Raji (cell line): ENCODE measurements around the gene MARK2.

Experiments
- POLR2A ChIP-seq: IDR thresholded peaks from 2 replicates; pipeline ENCODE4 v1.6.1; 2011; ENCODE audit warnings: low read depth, low read length, control low read depth; ENCODE audit not compliant: insufficient read depth

Gene MARK2

DNA sequence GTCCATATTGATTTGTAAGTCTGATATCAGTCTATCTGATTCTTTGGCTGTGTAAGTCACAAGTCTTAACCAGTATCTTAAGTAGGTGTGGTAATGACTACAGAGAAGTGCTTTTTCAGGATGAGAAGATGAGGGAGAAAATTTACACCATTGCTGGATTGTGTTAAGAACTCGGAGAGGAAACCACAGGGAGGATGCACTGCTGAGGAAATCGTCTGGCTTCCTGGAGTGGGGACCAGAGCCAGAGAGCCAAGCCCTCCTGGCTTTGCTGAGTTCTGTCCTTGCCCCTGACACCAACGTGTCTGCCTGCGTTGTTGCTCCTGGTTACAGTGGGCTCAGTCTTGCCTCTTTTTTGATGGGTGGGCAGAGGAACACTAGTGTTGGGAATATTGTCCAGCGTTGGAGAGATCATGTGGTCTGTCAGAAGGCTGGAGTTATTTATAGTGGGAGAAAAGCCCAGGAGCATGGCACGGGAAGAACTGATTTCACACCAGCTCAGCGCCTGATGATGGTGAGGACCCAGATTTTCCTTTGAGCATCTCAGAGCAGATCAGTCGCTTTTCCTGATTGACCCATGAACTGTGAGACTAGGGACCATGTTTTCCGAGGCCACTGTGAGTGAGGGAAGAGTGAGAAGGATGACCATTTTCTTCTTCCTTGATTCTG, 29.6 kb downstream of the MARK2 start:
- no peak for TF ChIP-seq POLR2A

DNA sequence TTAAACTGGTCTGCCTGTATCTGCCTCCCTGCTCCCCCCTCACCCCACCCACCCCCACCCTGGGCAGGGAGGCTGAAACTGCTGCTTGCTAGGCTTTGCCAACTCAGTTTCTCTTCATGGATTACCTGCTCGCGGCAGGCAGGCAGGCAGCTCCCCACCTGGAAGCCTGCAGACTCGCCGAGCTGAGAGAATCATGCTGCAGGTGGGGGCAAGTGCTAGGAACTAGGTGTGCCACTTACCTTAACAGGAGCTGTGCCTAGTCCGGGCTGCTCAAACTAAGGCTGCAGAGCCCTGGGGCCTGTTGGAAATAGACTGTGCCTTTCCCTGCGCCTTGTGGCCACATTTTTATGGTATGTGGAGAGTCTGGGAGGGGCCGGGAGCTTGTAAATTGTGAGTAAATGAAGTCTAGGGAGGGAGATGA, 30.3 kb downstream of the MARK2 start:
- no peak for TF ChIP-seq POLR2A

DNA sequence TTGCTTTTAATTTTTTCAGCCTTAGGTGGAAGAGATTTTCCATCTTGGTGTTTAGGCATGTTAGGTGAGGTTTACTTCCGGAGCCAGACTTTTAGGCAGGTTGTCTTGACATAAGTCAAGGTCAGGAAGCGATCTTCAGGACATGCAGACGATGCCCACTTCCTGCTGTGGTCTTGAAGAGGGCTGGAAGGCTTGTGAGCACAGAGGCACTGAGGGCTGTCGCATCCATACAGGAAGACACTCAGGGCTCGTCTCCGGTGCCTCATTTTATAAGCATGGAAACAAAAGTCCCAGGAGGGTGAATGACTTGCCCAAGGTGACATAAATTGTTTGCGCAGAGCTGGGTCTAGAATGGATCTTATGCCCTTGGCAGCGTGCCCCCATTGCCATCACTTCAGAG, 30.8 kb downstream of the MARK2 start:
- no peak for TF ChIP-seq POLR2A

DNA sequence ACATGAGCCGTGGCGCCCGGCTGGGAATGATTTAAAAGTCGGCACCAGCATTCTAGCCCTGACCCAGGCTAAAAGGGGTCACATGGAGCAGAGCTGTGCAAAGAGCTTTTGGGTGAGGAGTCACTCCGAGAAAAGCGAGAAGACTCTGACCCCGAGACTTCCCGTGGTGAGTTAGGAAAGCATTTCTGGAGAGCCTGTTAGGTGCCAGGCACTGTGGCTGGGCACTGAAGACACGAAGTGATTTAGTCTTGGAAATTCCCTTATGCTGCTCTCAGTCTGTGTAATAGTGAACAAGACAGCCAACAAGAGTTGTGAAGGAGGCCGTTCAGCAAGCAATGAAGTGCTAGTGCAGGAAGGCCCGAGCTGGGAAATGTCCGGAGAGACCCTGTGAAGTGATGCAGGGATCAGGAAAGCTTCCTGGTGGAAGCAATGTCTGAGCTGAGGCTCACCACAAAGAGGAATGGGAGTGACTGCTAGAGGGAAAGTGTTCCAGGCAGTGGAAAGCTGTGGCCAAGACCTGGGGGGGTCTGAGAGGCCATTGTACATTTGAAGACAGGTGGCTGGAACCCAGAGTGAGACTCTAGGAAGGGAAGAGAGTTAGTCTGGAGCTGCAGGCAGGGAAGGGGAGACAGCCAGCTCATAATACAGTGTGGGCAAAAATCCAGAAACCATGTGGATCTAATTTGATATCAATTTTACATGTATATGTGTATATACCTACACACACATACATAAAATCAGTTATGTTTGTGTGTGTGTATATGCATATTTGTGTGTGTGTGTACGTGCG, 31.6 kb downstream of the MARK2 start:
- TF ChIP-seq POLR2A, result no peak

DNA sequence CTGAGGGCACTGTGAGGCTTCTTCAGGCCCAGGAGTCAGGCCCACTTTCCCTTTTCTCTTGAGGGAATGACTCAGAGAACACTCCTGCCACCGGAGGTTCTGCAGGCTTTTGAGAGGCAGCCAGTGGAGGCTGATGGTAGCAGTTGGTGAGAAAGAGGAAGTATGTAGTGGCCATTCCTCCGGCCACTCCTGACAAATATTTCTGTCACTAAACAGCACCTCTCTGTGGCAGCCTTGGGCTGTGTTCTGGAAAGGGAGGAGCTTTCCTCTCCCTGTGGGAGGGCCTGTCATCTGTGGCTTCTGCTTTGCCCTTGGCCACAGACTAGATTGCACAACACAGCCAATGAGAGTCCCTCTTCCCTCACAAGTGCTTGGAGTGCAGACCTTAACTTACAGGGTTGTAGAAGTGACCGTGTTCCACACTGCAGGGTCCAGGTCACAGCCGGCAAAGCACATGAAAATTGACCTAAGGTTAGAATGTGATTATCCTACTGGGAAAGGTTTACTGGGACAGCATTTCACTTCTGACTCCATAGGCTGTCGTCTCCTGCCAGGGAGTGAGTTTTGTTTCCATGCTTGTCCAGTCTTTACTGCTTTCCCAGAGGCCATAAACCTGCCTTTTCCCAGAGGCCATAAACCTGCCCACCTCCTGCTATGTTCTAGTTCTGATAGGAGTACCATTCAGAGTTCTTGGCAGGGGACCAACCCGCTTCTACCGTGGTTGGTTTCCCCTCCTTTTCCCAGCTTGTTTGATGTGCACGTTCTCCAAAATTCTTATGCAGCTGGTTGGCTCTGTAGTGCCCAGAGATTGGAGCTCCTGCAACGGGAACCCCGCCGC, 33.3 kb downstream of the MARK2 start:
- no peak for TF ChIP-seq POLR2A

DNA sequence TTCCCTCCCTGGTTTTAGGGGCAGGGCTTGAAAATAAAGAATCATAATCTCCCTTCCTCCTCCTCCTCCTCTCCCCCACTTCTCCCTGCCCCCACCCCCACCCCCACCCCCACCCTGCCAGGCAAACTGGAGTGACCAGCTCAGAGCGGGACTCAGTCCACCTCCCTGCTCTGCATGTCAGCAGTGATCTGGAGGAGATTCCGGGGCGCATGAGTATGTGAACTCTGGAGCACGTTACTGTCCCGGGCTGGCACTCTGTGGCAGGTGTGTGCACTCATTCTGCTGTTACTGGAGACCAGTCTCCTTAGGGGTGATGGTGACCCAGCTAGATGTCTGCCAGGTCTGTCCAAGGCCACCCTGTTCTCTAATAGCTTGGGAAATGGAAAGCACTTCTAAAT, 33.9 kb downstream of the MARK2 start:
- TF ChIP-seq POLR2A, result no peak

DNA sequence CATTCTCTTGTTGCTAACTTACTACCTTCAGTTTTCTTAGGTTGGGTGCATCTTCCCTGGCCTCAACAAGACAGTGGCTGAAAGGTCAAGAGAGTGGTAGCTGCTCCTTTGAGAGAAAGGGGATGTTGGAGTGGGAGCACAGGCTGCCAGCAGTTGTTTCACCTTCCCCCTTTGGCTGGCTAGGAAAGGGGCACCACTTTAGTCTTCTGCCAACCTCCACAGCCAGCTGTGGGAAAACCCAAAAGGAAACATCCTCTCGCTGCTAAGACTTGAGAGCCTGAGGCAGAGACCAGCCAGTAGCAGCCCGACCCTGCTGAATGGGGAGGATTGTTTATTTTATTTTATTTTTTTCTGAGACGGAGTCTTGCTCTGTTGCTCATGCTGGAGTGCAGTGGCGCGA, 34.4 kb downstream of the MARK2 start:
- TF ChIP-seq POLR2A, result no peak

DNA sequence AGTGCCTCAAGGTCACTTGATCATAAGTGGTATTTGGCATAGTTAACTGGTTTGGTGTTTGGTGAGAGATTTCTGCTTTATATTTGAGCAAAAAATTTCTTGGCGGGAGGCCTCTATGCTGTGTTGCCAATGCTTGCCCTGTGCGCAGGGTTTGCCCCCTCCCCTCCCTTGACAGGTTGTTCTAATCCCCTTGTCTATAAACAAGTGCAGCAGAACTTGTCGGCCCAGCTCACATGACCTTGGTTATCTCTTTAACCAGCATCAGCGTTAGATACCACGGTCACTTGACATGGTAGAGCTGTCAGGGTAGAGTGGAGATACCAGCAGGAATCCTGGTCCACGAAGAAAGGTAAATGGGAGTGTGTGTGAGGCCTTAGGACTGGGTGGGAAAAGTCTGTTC, 35.6 kb downstream of the MARK2 start:
- TF ChIP-seq POLR2A, result no peak

DNA sequence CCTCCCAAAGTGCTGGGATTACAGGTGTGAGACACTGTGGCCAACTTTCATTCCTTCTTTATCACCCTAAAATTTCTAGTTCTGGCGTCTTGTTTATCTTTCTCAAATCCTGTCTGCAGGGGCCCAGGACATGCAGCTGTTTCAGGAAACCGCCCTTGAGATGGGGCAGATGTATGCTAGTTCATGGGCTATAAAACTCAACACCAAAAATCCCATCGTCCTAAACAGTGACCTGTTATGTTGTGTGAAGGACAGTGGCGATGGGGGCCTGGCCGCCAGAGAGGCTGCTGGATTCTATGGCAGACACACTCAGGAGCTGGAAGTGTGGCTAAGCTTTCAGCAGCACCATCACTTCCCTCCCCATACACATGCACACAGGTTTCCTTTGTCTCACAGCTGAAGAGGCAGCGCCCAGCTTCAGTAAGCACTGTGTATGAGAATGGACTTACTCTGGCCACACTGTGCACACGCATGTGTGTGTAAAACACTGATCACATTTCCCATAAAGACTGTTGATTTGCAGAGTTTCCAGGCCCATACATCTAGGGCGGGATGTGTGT, 36.7 kb downstream of the MARK2 start:
- TF ChIP-seq POLR2A, result no peak

DNA sequence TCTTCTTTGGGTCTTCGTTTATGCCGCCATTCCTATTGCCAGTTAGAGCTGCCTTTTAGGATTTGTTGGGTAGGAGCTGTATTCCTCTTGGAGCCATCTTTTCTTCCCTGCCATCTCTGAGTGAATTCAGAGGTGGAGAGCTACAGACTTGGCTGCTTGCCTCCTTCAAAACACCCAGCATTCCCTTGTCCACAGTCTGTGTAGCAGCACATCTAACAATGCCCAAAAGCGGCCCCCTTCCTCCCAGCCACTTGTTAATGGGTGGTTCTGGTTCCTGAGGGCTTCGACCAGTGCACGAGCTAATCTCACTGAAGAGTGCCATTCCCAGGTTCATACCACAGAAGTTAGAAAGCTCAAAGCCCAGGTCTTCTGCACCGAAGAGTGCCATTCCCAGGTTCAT, 37.7 kb downstream of the MARK2 start:
- no peak for TF ChIP-seq POLR2A

DNA sequence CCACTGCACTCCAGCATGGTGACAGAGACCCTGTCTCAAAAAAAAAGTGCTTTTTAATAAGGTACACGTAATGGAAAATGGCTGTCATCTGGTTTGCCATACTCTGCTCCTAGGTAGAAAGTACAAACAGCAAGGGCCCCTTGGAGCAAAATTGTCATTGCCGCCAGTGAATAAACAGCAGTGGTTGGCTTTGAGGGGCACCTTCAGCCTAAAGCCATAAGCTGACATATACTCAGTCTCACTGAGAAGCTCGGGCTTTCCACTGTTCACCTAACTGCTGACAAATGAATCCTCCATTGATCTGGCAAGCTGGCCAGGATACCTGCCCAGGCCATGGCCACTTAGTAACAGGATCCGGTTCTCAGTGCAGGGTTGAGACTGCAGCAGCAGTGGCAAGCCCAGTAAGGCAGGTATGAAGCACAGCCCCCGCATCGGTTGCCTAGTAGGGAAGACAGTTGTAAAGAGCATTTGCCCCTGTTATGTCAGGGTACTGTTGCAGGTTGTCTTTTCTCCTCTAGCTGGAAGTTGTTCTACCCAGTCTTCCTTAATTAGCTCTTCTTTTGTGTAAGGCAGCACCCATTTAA, 38.8 kb downstream of the MARK2 start:
- TF ChIP-seq POLR2A, result no peak

DNA sequence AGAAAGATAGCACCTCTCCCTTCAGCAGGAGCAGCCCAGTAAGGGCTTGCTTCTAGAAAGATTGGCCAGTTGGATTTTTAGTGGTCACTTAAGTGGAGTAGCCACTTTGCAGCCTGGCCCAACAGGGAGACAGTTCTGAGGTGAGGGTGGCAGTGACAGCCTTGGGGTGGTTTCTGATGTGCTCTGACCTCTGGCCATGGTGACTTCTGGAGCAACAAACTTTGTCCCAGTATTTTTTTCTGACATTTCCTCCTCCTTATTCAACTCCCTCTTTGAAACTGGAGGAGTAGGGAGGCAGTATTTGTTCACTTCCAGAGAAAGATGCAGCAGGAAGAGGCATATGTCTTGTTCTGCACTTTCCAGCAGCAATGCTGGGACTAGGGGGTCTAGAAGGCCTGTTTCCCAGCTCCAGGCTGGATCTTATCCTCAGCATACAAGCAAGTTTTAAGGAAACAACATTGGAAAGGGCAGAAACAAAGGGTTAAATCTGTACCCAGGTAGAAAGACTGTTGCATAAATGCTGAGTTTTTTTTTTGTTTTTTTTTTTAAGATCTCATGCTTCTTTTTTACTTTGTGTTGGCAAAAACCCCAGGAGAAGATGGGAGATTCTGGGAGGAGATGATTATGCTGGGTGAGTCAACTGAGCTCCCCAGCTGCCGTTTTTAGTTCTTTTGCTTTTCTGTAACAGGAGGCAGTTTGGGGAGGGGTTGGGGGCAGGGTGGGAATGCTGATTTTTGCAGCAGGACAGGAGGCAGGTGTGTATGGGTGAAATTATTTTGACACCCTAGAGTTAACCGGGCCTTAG, 40.9 kb downstream of the MARK2 start:
- no peak for TF ChIP-seq POLR2A

DNA sequence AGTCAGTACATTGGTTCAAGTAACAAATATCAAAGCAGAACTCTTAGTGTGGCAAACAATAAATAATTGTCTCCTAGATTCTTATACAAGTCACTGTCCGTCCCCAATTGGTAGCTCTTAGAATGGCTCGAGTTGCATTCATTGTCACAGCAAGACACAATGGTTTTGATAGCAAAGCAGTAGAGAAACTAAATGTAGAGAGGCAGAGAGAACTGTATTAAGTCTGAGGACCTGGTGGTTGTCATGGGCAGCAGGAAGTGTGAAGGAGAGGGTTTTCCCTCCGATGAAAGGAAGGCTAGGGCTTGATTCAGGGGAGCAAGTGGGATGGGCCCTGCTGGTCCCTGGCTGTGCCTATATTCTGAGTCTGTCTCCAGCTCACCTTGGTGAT, 41.5 kb downstream of the MARK2 start:
- no peak for TF ChIP-seq POLR2A

DNA sequence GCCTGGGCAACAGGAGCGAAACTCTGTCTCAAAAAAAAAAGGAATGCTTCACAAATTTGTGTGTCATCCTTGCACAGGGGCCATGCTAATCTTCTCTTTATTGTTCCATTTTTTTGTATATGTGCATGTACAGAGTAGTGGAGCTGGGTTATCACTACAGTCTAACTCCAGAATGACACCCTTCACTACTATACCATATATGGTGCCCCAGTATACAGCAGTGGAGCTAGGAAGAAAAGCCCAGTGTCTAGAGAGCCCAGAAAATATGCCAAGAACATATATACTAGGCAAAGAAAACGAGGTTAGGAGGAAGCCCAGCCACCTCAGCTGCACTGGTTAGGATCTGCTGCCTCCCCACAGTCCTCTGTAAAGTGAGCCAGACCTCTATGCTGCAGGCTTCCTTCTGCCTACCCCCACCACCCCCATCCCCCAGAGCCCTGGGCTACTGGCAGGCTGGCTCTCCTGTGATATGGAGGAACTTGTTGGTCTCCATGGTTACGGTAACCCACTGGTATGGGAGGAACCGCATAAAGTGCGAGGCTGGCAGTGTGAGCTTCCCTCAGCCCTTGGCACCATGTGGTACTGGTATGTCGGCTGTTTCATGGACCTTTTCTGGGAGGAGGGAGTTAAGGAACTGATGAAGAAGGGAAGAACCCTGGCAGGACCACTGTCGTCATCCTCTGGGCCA, 43.8 kb downstream of the MARK2 start:
- TF ChIP-seq POLR2A, result no peak

DNA sequence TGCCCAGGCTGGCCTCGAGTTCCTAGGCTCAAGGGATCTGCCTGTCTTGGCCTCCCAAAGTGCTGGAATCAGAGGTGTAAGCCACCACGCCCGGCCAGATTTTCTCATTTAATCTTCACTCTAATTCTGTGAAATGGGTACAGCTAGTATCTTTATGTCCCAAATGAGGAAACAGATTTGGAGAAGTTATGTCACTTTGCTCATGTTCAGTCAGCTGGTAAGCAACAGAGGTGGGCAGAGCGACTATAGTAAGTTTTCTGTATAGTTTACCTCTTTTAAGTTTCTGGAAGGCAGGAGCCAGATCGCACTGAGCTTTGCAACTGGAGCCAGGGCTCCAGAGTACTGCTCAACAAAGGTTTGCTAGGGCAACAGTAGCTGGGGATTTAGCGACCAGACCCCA, 44.9 kb downstream of the MARK2 start:
- no peak for TF ChIP-seq POLR2A
